Measurements from ENCODE around the gene DBF4.
A peak's percentile ranks its signal among the peaks of the same experiment; 100 is the strongest.

GRCh38 chr7:87933953-87934698 is 57.8 kb downstream of the DBF4 start, which contains the start of gene ADAM22:
- peak; percentile 82 for TF ChIP-seq TAF1 (IDR thresholded peaks at IDR 0.05; ENCODE audit: low read depth, low read length)
- TF ChIP-seq POLR2A (IDR thresholded peaks at IDR 0.05; ENCODE audit: low read depth, low read length) = peak; percentile 86
- peak; percentile 79 for TF ChIP-seq POLR2AphosphoS5 (IDR thresholded peaks at IDR 0.05; ENCODE audit: low read depth, low read length)
